K562 (cell line): ENCODE data around the gene ZBTB20. TPM values are rescaled to one million over a fixed set of nuclear protein-coding genes. Genes with fewer than 3 reads are reported as not detected.

ENCODE experiments used
- ATAC-seq: fragments of 200-7000 bp; cut with Tn5 transposase; 3 replicates; pipeline ENCODE4 v1.9.1; 2020; ENCODE audit warnings: moderate library complexity
- BruUV-seq: library from RNA; stranded (reverse); fragments of 400-500 nt; replicated peaks from 2 replicates; lab custom pipeline; 2021; lab: Mats Ljungman, UMichigan
- CTCF ChIA-PET: fragments of 300-600 bp; formaldehyde crosslinking; extraction: SDS; loops from one replicate; lab custom pipeline; 2021; ENCODE audit warnings: low intra/inter-chr PET ratio; lab: Yijun Ruan, JAX
- POLR2A ChIA-PET: fragments of 300-600, 350-650 bp; sonication (Branson Sonifier 250); formaldehyde crosslinking; extraction: SDS; loops from one replicate; lab custom pipeline; 2021; ENCODE audit warnings: antibody characterized with exemption, inconsistent platforms; lab: Yijun Ruan, JAX
- DNase-seq, 4 experiments: peaks; one replicate each; pipeline versions ENCODE4 v3.0.0 to v3.0.0-alpha.2; 2011 to 2018; ENCODE audit warnings: low spot score in 3 of 4, mixed read lengths in 3 of 4; ENCODE audit errors: extremely low read depth in 1 of 4
- FAIRE-seq: peaks from 2 replicates; lab custom pipeline; 2011; peaks lifted over from hg19 to GRCh38; lab: Jason Lieb, UNC
- H2AFZ ChIP-seq: 2 replicates; pipeline ENCODE4 v1.6.0; 2011; ENCODE audit warnings: low read depth, low read length, control low read depth, inconsistent platforms
- H3K27ac ChIP-seq: fragments of 200-600 bp; 3 replicates; pipeline ENCODE4 v1.8.0; 2011; ENCODE audit warnings: low read depth, mild to moderate bottlenecking, control low read depth, inconsistent platforms, low read length, moderate library complexity, mixed read lengths; ENCODE audit errors: extremely low read depth
- H3K27me3 ChIP-seq, 2 experiments: fragments of 300-600 bp in 1 of 2; 2 replicates in 1 of 2; 3 replicates in 1 of 2; pipeline versions ENCODE4 v1.6.0 to v1.8.0; 2011; ENCODE audit warnings: inconsistent platforms in 2 of 2, low read length in 2 of 2, mild to moderate bottlenecking in 1 of 2, mixed read lengths in 1 of 2, moderate library complexity in 1 of 2; ENCODE audit not compliant: control insufficient read depth in 2 of 2, insufficient read depth in 2 of 2
- H3K36me3 ChIP-seq: fragments of 300-600 bp; 3 replicates; pipeline ENCODE4 v1.8.0; 2011; ENCODE audit warnings: mild to moderate bottlenecking, low read length, inconsistent platforms; ENCODE audit not compliant: control insufficient read depth, insufficient read depth
- H3K4me1 ChIP-seq, 2 experiments: fragments of 200-600 bp in 1 of 2; replicated peaks in 1 of 2; 2 replicates in 1 of 2; 3 replicates in 1 of 2; pipeline versions ENCODE4 v1.5.1 to v1.8.0; 2011; ENCODE audit warnings: inconsistent platforms in 2 of 2, low read length in 2 of 2, mild to moderate bottlenecking in 1 of 2, mixed read lengths in 1 of 2, moderate library complexity in 1 of 2; ENCODE audit not compliant: control insufficient read depth in 2 of 2, insufficient read depth in 2 of 2
- H3K4me2 ChIP-seq: 2 replicates; pipeline ENCODE4 v1.6.1; 2011; ENCODE audit warnings: low read length, control low read depth, inconsistent platforms, mixed read lengths; ENCODE audit not compliant: insufficient read depth
- H3K4me3 ChIP-seq: fragments of 200-600 bp; sonication (generic), shearing (Covaris generic); 2 replicates; pipeline ENCODE4 v1.5.1; 2016; ENCODE audit warnings: control low read depth, inconsistent platforms
- H3K79me2 ChIP-seq: fragments of 200-600 bp; 3 replicates; pipeline ENCODE4 v1.8.0; 2011; ENCODE audit warnings: low read length, inconsistent platforms; ENCODE audit not compliant: control insufficient read depth, insufficient read depth
- H3K9ac ChIP-seq, 2 experiments: 2 replicates each; pipeline versions ENCODE4 v1.6.0 to v1.6.1; 2011; ENCODE audit warnings: low read depth in 2 of 2, low read length in 2 of 2, control low read depth in 1 of 2, inconsistent platforms in 1 of 2, mild to moderate bottlenecking in 1 of 2, mixed read lengths in 1 of 2; ENCODE audit not compliant: insufficient read depth in 1 of 2
- H3K9me1 ChIP-seq: one replicate; pipeline ENCODE4 v1.6.0; 2011; ENCODE audit warnings: inconsistent platforms, mild to moderate bottlenecking, low read length, moderate library complexity; ENCODE audit not compliant: control insufficient read depth, insufficient read depth
- H3K9me3 ChIP-seq: replicated peaks from 2 replicates; pipeline ENCODE4 v1.5.1; 2011; ENCODE audit warnings: low read depth, low read length, inconsistent platforms; ENCODE audit not compliant: control insufficient read depth, insufficient read depth
- H4K20me1 ChIP-seq: replicated peaks from 2 replicates; pipeline ENCODE4 v1.6.1; 2011; ENCODE audit warnings: low read length, inconsistent platforms, mixed read lengths; ENCODE audit not compliant: control insufficient read depth, insufficient read depth
- HEY1 ChIP-seq: fragments of 250-450 bp; sonication (Bioruptor Pico); IDR thresholded peaks from 2 replicates; pipeline ENCODE4 v1.5.0; 2020; ENCODE audit warnings: mild to moderate bottlenecking, moderate library complexity, borderline replicate concordance
- IFI16 ChIP-seq: fragments of 250-450 bp; sonication (Bioruptor Pico); IDR thresholded peaks from 2 replicates; pipeline ENCODE4 v2.1.2; 2022; ENCODE audit warnings: mild to moderate bottlenecking, inconsistent platforms
- LARP7 ChIP-seq: fragments of 450-650 bp; IDR thresholded peaks from 2 replicates; pipeline ENCODE4 v1.6.1; 2016
- MYC ChIP-seq, 2 experiments: fragments of 250-450 bp in 1 of 2; sonication (Bioruptor Pico) in 1 of 2; IDR thresholded peaks; 2 replicates each; pipeline versions ENCODE4 v1.5.1 to v1.6.1; 2012 to 2021; ENCODE audit warnings: low read depth in 2 of 2, borderline replicate concordance in 1 of 2, improper control_type of control experiment in 1 of 2, low read length in 1 of 2, mild to moderate bottlenecking in 1 of 2, moderate library complexity in 1 of 2
- RB1 ChIP-seq: fragments of 450-650 bp; IDR thresholded peaks from 2 replicates; pipeline ENCODE4 v1.6.1; 2017; ENCODE audit warnings: low read depth, mild to moderate bottlenecking
- RFX7 ChIP-seq: fragments of 250-450 bp; sonication (Bioruptor Pico); IDR thresholded peaks from 2 replicates; pipeline ENCODE4 v1.5.1; 2021; ENCODE audit warnings: mild to moderate bottlenecking
- RNF219 ChIP-seq: fragments of 250-450 bp; sonication (Bioruptor Pico); IDR thresholded peaks from 2 replicates; pipeline ENCODE4 v1.5.0; 2022; ENCODE audit warnings: mild to moderate bottlenecking
- SOX6 ChIP-seq: fragments of 450-650 bp; IDR thresholded peaks from 2 replicates; pipeline ENCODE4 v1.6.1; 2014; ENCODE audit warnings: mild to moderate bottlenecking
- SRSF1 ChIP-seq: fragments of 200-400 bp; formaldehyde crosslinking; IDR thresholded peaks from 2 replicates; pipeline ENCODE4 v1.6.1; 2017; ENCODE audit warnings: mild to moderate bottlenecking, low read depth, low read length, moderate library complexity
- ZBED1 ChIP-seq: IDR thresholded peaks from 2 replicates; pipeline ENCODE4 v1.6.1; 2014
- ZNF146 ChIP-seq: IDR thresholded peaks from one replicate; pipeline ENCODE4 v1.6.1; 2018; ENCODE audit warnings: missing compliant biosample characterization; ENCODE audit not compliant: unreplicated experiment
- ZNF639 ChIP-seq, 2 experiments: fragments of 200-800 bp in 1 of 2; sonication (Bioruptor generic) in 1 of 2; sonication (generic) in 1 of 2; formaldehyde crosslinking in 1 of 2; IDR thresholded peaks in 1 of 2; conservative IDR thresholded peaks in 1 of 2; 2 replicates each; pipeline versions ENCODE4 v1.5.0 to v1.6.1; 2016 to 2020; ENCODE audit warnings: missing compliant biosample characterization in 1 of 2, missing genetic modification characterization in 1 of 2, missing genetic modification reagents in 1 of 2
- ZNF717 ChIP-seq: fragments of 250-450 bp; sonication (Bioruptor Pico); IDR thresholded peaks from 2 replicates; pipeline ENCODE4 v1.5.0; 2021
- WGBS: fragments of 100-300 bp; shearing (Covaris generic); methylation state at CpG from one replicate; pipeline ENCODE4 v1.1.6; 2016; ENCODE audit warnings: low coverage, mixed read lengths; ENCODE audit not compliant: insufficient coverage; ENCODE audit errors: missing lambda C conversion rate; 5-methylcytosine and 5-hydroxymethylcytosine counted together
- in situ Hi-C: fragments of 300-500 bp; cut with MboI; formaldehyde crosslinking; loops from 4 replicates; pipeline ENCODE4 v1.15.0; 2018; ENCODE audit warnings: inconsistent platforms, mixed read lengths
- intact Hi-C: fragments of 100-400 bp; cut with micrococcal nuclease; formaldehyde crosslinking; loops from 2 replicates; pipeline ENCODE4 v1.14.2; 2022
- polyA plus RNA-seq, 8 experiments: library from polyadenylated mRNA; depleted of rRNA in 4 of 8; stranded (reverse) in 5 of 8; unstranded in 3 of 8; fragments of >200 nt; fragmentation: Nextera tagmentation in 2 of 8; fragmentation: Illumina TruSeq in 1 of 8; extraction: Ambion mirVana in 2 of 8; extraction: Trizol in 1 of 8; gene quantifications; 2 replicates each; pipeline versions ENCODE4 v1.2.1 to v1.2.3, GENCODE V29; 2011 to 2014; ENCODE audit warnings: inconsistent platforms in 1 of 8, missing spikeins in 1 of 8
- total RNA-seq, 7 experiments: library from RNA; depleted of rRNA in 6 of 7; stranded (reverse); fragments of >200 nt in 6 of 7; fragmentation: Illumina TruSeq in 2 of 7; extraction: Trizol in 2 of 7; gene quantifications; 2 replicates each; pipeline versions ENCODE4 v1.2.1 to v1.2.3, GENCODE V29; 2011 to 2021; ENCODE audit warnings: low replicate concordance in 1 of 7

ZBTB20 gene
- total and polyA plus RNA-seq, 9 of the 15 experiments (the other 6 are each of a cell fraction or from before 2014, with no cell fraction given), result 0.17 to 1.7 (median 0.45) TPM

- Histone ChIP-seq H3K27me3 (no peaks in the 10 kb centered on the region), H3K36me3 (no peaks in the 10 kb centered on the region), H3K4me3 (no peak overlapping the region), H3K4me1 (no peaks in the 10 kb centered on the region), H3K9me3 (no peaks in the 10 kb centered on the region), H3K9ac (no peak overlapping the region), H2AFZ (no peak overlapping the region), H3K79me2 (no peaks in the 10 kb centered on the region), H4K20me1 (no peaks in the 10 kb centered on the region), H3K27ac (no peak overlapping the region), H3K9me1 (no peaks in the 10 kb centered on the region), H3K4me2 (no peak overlapping the region)
- CTCF ChIA-PET, result no interaction called here
- POLR2A ChIA-PET, result no interaction called here
- no peak for TF ChIP-seq SOX6
- no peak for TF ChIP-seq ZNF639 (CRISPR knock-in tag; conservative IDR thresholded peaks at IDR 0.05 in 1 of 2, IDR thresholded peaks at IDR 0.05 in 1 of 2)
- no peak for TF ChIP-seq RNF219 (CRISPR knock-in tag)
- TF ChIP-seq IFI16 (CRISPR knock-in tag), result no peak
- TF ChIP-seq RFX7 (CRISPR knock-in tag), result no peak
- TF ChIP-seq RB1, result no peak
- no peak for TF ChIP-seq ZBED1
- TF ChIP-seq LARP7, result no peak
- no peak for TF ChIP-seq HEY1 (CRISPR knock-in tag)
- no peak for TF ChIP-seq SRSF1
- TF ChIP-seq ZNF146 (CRISPR knock-in tag), result no peak
- no peak for TF ChIP-seq MYC (IDR thresholded peaks at IDR 0.05; ENCODE audit: low read depth, low read length)
- TF ChIP-seq MYC (CRISPR knock-in tag; IDR thresholded peaks at IDR 0.05; ENCODE audit: borderline replicate concordance, low read depth), result no peak
- no peak for TF ChIP-seq ZNF717
- ATAC-seq, result no peak
- BruUV-seq, result no TSS peak
- in situ Hi-C loops, result no loop called here
- intact Hi-C loops, result no loop called here
- DNase-seq, result no peak
- FAIRE-seq, result no peak
- 0% methylated on average over 1 of the region's 1 CpG for WGBS
Observed at GRCh38 chr3:114439284-114439683, 707.8 kb downstream of the ZBTB20 start.
